Activated CD4-positive, alpha-beta T cell treated with anti-CD3 and anti-CD28 coated beads, Interleukin-2, amount 50 U/mL, for 48 hours (primary cell): ENCODE measurements around the gene ZNF740.
"Not testable (repeated sequence)": the region's sequence is repeated elsewhere in the genome, so short reads cannot be mapped to it uniquely, and the experiment has no call there.

Source experiments
- DNase-seq, 2 experiments: peaks; one replicate each; pipeline ENCODE4 v3.0.0-alpha.2; 2020

The ZNF740 gene, protein sequence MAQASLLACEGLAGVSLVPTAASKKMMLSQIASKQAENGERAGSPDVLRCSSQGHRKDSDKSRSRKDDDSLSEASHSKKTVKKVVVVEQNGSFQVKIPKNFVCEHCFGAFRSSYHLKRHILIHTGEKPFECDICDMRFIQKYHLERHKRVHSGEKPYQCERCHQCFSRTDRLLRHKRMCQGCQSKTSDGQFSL

DNA sequence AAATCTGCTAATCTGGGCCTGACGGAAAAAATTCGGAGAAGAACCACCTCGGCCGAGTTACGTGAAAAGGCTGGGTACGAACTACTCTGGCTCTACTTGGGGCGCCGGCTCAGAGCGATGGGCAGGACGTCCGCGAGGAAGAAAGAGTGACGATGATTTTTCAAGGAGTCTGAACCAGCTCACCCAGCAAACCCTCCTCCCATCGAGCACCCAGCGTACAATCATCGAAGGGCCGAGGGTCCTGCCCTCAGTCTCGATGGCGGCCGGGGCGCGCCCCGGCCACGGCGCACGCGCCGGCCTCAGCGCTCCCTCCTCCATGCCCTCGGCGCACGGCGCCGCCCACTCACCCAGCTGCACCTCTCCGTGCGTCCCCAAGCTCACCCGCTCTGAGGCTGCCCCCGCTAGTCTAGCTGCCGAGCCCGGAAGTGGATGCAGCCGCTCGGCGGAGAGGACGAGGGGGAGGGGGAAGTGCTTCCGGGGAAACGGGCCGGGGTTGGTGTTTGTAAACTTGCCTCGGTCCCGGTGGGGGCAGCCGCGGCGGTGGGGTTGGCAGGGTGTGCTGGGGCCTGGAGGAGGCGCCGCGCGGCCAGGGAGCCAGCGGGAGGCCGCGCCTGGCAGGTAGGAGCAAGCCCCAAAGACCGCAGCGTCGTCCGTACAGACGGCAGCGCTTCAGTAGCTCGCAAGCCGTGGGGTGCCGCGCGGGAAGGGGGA, at the start of gene ZNF740, which contains the start of gene CSAD:
Gene ZNF740 (plus strand): TSS at position 503 of the 711 bp plus-strand sequence. CDS start 1,262 bp downstream, outside the sequence.
Gene CSAD (minus strand): TSS at position 706 of the 711 bp plus-strand sequence. CDS start 7,455 bp downstream, outside the sequence.
- peak; percentile 97 to 98 for DNase-seq

DNA sequence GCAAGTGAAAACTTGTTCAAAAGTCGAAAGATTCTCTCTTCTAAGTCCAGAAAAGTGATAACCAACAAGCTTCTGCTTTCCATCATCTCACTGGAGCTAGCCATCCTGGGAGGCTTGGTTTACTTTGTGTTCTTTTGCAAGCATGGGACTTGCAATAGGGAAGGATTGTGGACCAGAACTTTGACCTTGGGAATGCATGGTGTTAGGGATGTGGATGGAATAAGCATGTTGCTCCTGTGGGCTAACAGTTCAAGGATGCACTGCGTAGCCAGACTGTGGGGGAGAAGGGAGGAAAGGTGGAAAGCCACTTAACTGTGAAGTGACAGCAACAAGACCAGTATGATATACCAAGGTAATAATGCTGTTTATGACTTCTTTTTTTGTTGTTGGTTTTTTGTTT, 48.7 kb upstream of the ZNF740 start:
- no peak for DNase-seq

DNA sequence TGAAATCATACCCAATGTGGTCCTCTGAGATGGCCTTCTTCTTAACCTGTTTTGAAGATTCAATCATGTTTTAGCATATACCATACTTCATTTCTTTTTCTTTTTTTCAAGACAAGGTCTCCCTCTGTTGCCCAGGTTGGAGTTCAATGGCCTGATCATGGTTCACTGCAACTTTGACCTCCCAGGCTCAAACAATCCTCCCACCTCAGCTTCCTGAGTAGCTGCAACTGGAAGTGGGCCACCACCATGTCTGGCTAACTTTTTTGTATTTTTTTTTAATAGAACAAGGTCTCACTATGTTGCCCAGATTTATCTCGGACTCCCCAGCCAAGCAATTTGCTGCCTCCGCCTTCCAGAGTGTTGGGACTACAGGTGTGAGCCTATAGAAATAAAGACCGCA, 46.8 kb upstream of the ZNF740 start:
- no peak for DNase-seq

DNA sequence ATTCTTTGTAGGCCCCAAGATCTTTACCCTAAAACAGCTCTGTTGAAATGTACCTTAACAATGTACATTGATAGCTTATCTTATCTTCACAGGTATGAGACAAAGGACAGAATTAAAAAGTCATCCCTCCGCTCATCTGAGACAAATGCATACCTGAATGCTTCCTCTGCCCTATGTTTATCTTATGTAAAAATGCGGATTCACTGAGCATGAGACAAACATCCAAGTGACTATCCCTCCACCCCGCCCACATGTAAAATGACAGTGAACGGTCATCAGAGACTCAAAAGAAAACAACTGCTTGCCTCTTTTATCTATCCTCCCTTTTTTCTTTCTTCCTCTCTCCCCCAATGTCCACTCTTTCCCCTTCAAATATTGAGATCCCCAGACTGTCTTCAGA, 37.2 kb upstream of the ZNF740 start:
- no peak for DNase-seq

DNA sequence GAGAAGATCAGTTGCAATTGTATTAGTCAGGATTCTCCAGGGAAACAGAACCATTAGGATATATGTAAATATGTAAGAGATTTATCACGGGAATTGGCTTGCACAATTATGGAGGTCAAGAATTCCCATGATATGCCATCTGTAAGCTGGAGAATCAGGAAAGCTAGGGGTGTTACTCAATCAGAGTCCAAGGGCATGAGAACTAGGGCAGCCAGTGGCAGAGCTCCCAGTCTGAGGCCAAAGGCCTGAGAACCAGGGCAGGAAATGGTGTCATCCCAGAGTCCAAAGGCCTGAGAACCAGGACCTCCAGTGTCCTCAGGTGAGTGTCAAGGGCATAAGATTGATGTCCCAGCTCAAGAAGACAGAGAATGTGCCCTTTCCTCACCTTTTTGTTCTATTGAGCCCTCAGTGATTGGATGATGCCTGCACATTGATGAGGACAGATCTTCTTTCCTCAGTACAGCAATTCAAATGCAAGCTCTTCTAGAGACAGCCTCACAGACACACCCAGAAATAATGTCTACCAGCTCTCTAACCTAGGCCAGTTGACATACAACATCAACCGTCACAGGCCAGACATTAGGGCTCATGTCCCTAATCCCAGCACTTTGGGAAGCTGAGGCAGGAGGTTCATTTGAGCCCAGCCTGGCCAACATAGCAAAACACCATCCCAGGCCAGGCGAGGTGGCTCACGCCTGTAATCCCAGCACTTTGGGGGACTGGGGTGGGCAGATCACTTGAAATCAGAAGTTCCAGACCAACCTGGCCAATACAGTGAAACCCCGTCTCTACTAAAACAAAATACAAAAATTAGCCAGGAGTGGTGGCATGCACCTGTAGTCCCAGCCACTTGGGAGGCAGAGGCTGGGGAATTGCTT, 34.9 kb upstream of the ZNF740 start:
- DNase-seq, result no peak

DNA sequence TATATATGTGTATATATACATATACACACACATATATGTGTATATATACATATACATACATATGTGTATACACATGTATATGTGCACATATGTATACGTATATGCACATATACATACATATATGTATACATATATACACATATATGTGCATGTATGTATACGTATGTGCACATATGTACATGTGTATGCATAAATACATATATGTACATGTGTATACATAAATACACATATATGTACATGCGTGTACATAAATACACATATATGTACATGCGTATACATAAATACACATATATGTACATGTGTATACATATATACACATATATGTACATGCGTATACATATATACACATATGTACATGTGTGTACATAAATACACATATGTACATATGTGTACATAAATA, 33.3 kb upstream of the ZNF740 start:
- DNase-seq, result no peak

DNA sequence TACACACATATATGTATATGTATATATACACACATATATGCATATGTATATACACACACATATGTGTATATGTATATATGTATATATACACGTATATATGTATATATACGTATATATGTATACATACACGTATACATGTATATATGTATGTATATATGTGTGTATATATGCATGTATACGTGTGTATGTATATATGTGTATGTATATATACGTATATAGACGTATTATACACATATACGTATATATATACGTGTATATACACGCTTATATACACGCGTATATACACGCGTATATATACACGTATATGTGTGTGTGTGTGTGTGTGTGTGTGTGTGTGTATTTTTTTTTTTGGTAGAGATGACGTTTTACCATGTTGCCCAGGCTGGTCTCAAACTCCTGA, 32.9 kb upstream of the ZNF740 start:
- DNase-seq, result no peak

DNA sequence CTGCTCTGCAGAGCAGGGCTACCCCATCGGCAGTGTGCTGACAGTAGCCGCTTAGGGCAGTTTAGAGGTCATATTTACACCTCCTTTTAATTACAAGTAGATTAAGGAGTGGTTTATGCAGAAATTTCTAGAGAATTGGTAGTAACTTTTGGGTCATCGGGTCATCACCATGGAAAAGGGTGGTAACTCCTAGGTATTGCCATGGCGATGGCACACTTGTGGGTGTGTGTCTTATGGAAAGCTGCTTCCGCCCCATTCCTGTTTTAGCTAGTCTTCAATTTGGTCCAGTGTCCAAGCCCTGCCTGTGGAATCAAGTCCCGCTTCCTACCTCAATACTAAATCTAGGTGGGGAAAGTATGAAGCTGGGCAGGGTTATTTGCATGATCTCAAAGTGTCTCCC, 29.5 kb upstream of the ZNF740 start:
- no peak for DNase-seq

DNA sequence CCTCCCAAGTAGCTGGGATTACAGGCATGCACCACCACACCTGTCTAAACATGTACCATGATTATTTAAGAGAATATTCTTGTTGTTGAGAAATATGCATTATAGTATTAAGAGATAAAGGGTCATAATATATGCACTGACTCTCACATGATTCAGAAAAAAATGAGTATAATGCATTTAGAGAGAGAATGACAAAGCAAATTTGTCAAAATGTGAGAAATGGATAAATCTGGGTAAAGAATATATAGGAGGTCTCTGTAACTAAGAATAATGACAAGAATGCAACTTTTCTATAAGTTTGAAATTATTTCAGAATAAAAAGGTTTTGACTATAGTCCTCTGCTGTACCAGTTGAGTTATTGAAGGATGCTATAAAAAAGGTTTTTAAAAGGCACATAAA, 28.1 kb upstream of the ZNF740 start:
- no peak for DNase-seq

DNA sequence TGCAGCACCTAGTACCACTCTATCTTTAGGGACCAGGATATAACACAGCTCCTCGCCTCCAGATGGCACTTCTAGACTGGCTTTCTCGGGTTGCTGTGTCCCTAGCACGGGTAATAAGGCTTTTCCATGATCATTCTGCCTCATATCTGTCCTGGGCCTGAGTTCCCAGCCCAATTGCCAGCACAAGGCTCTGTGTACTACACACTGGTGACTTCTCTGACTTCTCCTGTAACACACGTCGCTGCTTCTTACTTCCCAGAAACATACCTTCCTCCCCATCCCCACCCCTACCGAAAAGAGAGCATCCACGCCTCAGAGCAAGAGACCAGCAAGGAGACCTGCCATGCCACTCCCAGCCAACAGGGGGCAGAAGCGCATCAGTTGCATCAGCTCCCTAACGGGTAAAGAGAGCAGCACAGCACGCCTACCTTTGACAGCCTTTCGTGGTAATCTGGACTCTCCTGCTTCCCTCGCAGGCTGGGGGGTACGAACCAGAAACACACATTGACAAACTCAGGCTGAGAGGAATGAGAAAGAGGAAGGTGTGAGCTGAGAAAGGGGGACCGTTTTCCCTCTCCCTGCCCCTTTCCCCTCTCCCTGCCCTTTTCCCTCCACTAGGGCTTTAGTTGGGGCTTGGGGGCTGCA, 21.2 kb upstream of the ZNF740 start:
- DNase-seq, result peak; percentile 95 to 96

DNA sequence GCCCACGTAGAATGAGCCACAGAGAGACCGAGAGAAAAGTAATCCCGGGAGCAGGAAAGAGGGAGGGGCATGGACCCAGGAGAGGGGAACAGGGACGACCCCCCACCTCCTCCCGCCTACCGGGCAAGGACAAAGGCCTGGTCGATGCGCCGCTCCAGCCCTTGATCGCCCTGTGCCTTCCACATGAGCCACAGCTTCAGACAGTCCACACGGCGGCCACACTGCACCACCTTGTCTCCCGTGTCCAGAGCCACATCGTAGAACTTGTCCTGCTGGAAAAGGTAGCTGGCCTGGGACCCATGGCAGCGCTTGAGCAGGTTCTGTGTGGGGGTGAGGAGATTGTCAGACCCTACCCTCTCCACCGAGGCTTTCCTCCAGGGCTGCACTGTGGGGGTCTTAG, 20.5 kb upstream of the ZNF740 start:
- no peak for DNase-seq

DNA sequence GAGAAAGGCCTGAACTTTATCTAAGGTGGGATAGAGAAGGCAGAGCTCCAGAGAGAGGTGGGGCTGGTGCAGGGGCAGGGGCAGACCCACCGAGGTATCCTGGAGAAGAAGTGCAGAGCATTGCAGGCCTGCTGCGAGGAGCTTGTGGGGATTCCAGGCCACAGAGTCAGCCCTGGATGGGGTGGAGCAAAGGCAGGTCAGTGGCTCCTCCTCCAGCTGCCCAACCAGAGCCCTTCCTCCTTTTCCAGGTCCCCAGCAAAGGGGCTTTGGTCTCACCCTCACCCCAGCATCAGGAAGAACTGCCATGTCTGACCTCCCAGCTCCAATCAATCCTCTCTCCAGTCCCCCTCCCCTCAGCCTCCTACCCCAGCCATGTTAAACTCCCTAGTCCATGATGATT, 19.8 kb upstream of the ZNF740 start:
- no peak for DNase-seq

DNA sequence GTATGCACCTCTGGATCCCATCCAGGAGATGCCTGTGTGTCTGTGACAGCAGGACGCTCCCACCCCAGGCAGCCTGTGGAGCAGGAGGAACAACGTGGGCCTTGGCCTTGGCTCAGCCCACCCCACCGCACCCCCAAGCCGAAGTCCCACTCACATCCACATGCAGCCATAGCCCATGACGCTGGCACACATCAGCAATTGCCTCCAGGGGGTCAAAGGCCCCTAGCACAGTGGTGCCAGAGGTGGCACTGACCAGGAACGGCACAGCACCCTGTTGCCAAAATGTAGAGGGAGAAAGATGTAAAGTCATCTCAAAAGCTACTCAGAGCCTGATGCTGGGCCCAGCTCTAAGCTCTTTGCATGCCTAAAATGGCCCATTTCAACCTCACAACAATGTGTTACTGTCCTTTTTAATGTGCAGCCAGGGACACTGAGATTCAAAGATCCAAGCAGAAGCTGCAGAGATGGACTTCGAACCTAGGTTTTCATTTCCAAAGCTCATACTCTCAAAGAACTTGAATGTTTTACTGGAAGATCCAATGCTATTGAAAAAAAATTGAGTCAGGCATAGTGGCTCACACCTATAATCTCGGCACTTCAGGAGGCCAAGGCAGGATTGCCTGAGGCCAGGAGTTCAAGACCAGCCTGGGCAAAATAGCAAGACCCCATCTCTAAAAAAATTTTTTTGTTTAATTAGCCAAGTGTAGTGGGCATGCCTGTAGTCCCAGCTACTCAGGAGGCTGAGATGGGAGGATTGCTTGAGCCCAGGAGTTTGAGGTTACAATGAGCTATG, 19.2 kb upstream of the ZNF740 start:
- no peak for DNase-seq

DNA sequence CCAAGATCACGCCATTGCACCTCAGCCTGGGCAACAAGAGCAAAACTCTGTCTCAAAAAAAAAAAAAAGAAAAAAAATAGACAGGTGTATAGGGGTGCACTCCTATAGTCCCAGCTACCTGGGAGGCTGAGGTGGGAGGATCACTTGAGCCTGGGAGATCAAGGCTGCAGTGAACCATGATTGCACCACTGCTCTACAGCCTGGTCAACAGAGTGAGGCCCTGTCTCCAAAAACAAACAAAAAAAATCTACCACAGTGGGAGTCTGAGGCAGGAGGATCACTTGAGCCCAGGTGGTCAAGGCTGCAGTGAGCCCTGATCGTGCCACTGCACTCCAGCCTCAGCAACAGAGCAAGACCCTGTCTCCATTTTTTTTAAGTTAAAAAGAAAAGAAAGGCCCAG, 17.5 kb upstream of the ZNF740 start:
- DNase-seq, result not testable (repeated sequence)

DNA sequence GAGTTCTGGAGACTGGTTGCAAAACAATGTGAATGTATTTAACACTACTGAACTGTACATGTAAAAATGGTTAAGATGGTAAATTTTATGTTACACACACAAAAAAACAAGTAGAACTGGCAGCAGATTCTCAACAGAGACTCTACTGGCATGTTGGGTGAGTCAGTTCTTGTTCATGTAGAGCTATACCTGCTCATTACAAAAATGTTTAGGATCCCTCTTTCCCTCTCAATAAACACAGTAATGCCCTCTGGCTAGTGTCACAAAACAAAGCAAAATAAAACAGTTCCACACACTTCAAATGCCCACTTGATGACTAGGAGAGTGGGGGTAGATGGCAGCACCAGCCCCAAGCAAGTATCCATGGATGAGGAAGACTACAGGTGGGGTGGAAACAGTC, 13.7 kb upstream of the ZNF740 start:
- no peak for DNase-seq

DNA sequence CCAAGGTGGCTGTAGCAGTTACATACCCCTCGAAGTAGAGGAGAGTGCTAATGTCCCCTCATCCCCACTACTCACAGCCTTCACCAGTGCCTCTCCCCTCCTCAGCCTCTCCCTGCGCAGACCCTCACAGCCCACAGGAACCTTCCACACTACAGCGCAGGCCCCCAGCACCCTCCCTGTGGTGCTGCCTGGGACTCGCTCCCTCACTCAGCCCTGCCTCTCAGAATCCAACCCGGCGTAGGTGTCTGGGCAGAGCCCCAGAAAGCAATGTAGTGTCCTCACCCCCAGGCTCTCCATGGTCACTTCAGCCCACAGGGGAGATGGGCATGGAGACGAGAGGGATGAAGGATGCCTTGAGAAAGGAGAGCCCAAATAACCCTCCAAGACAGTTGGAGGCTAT, 10.9 kb upstream of the ZNF740 start:
- DNase-seq, result no peak

DNA sequence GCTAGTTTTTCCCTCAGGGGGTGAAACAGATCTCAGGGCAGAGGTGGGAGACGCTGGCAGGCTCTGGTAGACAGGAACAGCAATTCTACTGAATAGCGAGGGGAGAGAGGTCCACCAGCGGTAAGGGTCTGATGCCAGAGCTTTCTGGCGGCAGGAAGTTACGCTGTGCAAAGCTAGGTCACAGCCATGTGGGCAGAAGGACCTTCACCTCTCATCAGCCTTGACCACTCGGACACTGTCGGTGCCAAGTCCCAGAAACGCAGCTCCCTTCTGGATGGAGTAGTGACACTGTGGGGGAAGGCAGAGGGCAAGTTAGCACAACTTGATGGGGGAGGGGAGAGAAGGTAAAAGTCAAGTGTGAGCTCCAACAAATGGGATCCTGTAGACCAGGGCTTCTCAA, 10.3 kb upstream of the ZNF740 start:
- no peak for DNase-seq

DNA sequence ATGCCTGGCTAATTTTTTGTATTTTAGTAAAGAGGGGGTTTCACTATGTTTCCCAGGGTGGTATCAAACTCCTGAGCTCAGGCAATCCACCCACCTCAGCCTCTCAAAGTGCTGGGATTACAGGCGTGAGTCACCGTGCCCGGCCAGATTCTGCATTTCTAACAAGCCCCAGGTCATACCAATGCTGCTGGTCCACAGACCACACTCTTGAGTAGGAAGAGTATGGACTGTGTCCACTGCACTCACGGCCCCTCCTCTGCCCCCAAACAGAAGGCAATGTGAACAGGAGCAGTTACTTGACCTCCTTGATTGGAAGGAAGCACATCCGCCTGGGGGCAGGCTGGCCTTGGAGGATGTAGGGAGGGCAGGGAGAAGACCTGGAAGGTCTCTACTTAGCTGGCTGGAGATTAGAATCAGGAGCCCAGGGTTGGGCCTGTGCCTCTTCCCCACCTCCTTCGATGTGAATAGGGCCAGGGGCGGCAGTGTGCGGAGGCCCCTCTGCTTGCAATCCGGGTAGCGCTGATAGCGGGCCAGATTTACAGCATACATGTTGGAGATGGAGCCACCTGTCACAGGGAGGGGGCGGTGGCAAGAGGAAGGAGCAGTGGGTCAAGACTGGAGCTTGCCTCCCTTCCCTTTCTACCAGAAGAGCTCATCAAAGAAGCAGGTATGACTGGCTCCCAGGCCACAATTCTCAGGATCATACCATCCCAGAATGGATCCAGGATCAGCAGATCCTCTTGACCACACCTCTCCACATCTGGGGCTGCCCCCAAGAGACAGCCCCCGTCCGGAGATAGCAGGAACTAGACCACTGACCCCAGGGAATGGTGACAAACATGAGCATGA, 9.4 kb upstream of the ZNF740 start:
- DNase-seq, result no peak

DNA sequence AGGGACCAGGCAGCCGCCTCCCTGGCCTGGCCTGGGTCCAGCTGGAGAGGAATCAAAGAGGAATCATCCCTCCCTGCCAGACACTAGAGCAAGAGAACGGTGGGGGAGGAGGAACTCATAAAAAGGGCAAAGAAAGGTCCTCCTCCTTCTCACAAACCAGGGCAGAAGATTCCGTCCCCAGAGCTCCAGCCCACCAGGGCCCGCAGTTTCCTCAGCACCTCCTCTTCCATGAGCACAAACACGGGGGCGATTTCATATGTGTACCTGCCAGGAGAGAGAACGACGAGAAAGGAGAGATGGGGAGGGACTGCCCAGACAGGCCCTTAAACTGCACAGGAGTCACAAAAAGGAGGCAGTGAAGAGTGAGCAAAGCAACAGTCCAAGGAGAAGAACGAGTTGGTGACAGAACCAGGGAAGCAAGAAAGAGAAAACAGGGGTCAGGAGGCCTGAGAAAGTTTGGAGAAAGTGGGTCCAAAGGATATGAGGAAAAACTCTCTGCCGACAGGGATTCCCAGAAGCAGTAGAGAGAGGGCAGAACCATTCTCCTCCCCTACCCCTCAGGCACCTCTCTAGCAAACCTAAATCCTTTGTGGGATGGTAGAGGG, 8.7 kb upstream of the ZNF740 start:
- no peak for DNase-seq

DNA sequence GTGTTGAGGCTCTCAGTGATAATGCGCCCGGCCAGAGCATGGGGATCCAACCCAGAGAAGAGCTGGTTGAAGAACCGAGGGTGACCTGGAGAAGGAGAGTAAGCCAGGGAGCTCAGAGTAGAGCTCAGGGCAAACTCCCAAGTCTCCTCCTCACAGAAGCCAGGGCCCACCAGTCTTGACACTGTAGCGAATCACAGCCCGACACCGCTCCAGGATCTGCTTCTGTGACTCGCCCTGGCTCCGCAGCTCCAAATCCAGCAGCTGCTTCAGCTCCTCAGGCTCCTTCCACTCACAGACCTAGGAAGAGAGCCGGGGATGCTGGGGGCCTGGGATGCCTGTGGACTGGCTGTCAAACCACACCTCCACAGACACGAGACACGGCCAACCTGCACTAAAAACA, 8.2 kb upstream of the ZNF740 start:
- no peak for DNase-seq
